ENCODE measurements around the gene M1AP.
"Not testable (repeated sequence)": the region's sequence is repeated elsewhere in the genome, so short reads cannot be mapped to it uniquely, and the experiment has no call there.

M1AP gene

DNA sequence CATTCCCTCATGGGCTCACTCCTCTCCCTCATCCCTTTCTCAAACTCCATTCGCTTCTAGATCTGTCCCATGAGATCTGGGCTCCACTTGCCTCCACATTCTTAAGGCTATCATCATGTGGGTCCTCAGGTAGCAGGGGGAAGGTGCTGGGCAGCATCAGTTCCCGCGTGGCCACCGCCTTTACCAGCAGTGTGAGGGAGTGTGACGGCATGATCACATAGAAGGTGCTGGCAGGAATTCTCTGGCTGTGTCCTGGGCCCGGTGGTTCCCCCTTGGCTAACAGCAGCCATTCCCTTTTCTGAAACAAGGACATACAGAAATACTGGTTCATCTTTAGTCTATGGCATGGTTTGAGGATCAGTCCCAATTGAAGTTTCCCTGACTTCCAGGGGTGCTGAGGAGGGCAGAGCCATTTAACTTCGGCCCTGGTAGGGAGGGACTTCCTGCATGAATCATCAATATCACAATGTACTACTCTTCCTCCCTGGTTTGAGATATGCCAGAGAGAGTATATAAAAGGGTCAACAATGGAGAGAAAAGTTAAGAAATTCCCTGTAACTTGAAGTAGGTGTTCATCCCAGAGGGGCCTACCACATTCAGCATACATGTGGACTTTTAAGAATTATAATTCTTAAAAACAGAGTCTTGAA is 85.9 kb downstream of the M1AP start:
- no peak for DNase-seq

DNA sequence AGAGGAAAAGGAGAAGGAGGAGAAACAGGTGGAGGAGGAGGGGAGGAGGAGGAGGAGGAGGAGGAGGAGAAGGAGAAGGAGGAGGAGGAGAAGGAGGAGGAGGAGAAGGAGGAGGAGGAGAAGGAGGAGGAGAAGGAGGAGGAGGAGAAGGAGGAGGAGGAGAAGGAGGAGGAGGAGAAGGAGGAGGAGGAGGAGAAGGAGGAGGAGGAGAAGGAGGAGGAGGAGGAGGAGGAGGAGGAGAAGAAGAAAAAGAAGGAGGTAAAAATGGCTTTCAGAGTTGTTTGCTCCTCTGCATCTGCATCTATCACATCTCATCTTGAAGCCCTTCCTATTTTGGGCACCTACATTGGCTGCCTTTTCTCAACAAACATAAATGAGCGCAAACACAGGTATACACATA is 87.1 kb downstream of the M1AP start:
- DNase-seq: not testable (repeated sequence)

DNA sequence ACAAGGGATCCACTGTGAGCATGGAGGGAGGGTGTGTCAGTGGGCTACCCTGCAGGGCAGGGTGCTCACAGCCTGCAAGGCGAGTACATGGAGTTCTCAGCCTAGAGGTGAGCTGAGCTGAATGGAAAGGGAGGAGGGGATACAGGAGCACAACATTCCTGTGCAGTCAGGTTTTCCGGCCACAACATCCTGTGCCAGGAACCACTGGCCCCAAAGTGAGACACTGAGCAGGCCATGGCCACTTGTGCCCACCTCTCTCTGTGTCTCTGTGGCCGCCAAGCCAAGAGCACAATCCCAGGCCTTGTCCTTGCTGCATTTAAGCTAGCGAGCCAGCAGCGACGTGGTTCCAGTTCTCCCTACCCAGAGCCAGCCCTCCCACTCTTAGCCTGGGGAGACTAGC is 87.5 kb downstream of the M1AP start:
- DNase-seq: no peak

DNA sequence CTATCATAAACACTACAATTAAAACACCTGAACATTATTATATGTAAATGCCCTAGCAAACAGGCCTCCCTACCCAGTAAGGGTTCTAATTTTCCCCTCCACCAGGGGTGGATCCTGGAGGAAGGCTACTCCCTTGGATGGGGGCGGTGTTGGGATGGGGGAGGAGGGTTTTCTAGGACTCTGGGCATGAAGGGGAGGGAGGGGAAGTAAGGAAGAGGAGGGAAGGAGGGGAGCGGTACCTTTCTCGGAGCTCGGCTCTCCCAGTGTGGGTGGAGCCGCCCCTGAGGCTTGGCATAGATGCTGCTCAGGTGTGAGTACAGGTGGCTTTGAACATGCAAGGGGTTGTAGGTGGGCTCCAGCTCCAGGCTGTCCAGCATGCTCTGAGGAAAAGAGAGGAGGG is 88.2 kb downstream of the M1AP start:
- DNase-seq: no peak

DNA sequence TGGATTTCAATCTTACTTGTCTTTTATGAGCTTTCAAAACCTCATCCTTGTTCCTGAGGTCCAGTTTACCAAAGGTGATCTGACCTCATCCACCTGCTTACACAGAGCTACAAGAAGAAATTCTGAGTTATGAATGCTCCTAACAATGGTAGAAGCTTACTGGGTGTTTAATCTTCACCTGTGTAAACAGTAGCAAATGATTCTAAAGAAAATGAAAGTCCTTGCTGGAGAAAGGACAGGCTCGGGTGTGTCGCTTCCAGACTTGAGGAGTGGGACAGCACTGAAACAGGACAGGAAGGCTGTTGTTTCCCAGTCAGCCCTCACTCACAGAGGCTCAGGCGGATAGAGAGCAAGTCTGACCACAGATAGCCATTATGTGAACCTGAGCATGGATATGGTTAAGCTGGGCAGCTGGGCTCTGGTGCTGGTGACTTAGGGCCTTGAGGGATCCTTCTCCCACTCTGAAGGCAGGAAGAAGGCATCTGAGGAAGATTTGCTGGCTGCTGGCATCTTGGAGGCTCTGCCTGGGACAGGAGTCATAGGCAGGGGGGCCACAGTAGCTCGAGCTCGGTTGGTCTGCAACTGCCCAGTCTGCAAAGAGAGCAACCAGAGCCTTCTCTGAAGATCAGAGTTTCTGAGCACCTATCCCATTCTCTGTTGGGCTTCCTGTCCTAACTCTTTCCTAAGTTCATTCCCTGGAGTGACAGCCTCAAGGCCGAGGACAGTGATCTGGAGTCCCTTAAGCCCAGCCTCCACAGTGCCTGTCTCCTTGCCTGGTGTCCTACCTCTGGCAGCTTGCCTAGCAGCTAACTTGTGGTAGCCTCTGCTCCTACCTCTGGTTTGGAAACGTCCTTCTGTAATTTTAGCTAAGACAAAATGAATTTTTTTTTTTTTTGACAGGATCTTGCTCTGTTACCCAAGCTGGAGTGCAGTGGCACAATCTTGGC is 89.6 kb downstream of the M1AP start:
- no peak for DNase-seq

DNA sequence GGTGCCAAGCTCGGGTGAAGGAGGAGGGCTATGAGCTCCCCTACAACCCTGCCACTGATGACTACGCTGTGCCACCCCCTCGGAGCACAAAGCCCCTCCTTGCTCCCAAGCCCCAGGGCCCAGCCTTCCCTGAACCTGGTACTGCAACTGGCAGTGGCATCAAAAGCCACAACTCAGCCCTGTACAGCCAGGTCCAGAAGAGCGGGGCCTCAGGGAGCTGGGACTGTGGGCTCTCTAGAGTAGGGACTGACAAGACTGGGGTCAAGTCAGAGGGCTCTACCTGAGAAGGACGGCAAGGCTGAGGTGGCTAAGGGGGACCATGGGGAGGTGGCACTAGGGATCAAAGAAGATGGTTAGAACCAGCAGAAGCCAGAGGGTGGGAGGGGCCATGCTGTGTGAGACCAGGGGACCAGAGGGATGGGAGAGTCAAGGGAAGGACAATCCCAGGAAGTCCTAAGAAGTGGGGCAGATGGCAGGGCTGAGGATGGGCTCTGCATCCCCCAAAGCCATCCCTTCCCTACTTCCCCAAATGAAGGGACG is 91.2 kb downstream of the M1AP start:
- DNase-seq: no peak

DNA sequence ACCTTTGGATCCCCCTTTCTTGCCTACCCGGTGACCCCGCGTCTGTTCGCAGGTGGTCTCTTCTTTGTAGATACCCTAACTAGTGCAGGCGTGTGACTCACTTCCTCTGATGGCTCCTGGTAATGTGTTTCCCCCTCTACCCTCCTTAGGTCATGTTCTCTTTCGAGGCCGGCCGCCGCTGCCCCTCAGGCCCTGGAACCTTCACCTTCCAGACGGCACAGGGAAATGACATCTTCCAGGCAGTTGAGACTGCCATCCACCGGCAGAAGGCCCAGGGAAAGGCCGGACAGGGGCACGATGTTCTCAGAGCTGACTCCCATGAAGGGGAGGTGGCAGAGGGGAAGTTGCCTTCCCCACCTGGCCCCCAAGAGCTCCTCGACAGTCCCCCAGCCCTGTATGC is 92.0 kb downstream of the M1AP start:
- no peak for DNase-seq

DNA sequence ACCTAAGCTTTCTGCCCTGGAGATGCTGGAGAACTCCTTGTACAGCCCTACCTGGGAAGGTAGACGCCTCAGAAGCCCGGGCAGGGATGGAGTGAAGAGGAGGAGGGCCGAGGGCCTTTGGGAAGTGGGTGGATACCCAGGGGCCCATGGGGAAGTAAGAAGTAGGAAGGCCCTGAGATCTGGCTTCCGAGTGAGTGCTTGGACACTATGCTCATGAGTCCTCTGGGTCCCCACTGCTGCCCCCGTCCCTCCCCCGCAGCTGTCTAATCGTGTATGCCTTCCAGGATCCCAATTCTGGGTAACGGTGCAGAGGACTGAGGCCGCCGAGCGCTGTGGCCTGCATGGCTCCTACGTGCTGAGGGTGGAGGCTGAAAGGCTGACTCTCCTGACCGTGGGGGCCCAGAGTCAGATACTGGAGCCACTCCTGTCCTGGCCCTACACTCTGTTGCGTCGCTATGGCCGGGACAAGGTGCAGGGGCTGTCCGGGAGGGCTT is 92.5 kb downstream of the M1AP start:
- no peak for DNase-seq

DNA sequence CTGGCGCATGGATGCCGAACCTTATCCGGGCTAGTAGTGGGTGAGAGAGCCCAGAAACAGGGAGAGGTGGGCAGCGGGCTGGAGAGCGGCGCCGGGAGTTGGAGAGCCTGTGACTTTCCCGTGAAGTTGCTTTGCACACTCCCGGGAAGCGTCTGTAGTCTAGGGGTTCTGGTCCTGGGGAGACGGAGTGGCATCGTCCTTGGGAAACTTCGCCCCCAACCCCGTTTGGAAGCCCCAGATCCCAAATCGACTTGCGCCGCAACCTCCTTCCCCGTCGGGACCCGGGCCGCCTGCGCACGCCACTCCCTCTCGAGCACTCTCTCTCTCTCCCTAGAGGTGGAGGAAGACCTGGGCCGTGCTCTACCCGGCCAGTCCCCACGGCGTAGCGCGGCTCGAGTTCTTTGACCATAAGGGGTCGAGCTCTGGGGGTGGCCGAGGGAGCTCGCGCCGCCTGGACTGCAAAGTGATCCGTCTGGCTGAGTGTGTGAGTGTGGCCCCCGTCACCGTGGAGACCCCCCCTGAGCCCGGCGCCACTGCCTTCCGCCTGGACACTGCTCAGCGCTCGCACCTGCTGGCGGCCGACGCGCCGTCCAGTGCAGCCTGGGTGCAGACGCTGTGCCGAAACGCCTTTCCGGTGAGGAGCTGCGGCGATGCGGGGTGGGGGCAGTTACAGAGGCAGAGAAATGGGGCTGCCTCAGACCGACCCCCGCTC is 93.2 kb downstream of the M1AP start:
- DNase-seq: no peak

DNA sequence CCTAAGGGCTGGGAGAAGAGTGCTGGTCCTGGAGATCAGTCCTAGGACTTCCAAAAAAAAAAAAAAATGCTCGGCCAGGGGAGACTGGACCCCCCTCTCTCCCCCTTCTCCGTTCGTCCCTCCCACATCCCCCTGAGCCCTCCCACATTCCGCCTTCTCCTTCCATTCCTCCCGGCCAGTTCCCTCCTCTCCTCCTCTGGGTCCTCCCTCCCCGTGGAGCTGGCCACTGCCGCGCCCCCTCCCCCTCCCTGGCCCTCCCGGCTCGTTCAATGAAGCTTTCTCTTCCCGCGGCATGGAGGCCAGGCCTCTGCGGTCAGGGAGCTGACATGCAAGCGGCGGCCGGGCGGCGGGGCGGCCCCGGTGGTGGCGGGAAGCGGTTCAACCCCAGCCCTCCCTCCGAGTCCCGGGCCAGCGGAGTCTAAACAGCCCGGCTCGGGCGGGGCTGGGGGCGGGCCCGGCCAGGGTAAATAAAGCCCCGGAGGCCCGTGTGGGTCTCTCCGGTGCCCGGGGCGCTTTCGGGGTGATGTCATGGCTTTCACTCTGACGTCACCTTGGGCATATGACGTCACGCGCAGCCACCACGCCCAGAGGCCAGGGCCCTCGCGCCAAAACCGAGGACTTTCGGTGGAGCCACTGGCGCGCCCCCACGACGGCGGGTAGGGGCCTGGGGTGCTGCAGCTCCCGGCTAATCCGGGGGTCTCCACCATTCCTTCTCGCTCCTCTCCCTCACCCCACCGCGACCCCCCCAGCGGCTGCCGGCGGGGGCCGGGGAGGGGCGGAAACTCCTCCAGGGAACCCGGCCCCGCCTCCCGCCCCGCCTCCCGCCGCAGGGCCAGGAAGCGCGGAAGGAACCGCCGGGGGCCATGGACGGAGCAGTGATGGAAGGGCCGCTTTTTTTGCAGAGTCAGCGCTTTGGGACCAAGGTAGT is 94.0 kb downstream of the M1AP start, which contains the start of the genes DOK1 and LOXL3:
TSS of gene DOK1 (plus strand) at position 829 of the 928 bp plus-strand sequence. CDS start at position 864, 35 bp downstream.
TSS of gene LOXL3 (minus strand) at position 51 of the 928 bp plus-strand sequence. CDS start 1,308 bp downstream, outside the sequence.
- peak; percentile 95 for DNase-seq

DNA sequence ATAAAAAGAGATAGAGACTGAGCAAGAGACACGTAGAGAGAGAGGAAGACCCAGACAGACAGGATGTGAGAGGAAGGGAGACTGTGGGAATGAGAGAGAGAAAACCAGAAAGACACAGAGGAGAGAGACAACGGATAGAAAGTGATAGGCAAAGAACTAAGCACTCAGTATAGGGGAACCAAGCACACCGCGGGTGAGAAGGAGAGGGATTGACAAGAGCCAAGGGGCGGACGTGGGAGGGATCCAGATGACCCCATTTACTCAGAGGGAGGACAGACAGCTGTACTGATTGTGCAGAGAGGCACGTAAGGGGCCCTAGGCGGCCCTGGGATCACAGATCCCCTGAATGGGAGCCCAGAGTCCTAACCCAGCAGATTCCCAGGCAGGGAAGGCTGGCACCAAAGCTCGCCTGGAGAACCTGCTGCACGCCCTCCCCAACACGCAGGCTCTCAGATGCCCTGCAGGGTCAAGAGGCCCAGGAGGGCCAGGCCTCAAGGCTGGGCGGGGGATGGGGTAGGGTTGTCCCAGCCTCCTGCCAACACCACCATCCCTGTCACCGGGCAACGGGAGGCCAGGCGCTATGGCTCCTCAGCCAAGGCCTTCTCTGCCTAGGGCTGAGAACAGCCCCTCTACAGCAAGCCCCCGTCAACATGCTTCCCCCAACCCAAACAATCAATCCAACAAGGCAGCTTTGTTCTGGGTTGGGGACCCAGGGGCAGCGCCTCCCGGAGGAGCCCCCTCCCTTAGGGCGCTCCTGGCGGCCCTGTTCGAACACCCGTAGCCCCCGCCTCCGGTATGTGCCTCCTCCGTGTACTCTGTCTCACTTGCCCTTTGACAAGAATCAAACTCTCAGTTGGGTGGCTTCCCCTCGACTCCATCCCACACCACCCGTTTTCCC is 95.0 kb downstream of the M1AP start:
- no peak for DNase-seq

DNA sequence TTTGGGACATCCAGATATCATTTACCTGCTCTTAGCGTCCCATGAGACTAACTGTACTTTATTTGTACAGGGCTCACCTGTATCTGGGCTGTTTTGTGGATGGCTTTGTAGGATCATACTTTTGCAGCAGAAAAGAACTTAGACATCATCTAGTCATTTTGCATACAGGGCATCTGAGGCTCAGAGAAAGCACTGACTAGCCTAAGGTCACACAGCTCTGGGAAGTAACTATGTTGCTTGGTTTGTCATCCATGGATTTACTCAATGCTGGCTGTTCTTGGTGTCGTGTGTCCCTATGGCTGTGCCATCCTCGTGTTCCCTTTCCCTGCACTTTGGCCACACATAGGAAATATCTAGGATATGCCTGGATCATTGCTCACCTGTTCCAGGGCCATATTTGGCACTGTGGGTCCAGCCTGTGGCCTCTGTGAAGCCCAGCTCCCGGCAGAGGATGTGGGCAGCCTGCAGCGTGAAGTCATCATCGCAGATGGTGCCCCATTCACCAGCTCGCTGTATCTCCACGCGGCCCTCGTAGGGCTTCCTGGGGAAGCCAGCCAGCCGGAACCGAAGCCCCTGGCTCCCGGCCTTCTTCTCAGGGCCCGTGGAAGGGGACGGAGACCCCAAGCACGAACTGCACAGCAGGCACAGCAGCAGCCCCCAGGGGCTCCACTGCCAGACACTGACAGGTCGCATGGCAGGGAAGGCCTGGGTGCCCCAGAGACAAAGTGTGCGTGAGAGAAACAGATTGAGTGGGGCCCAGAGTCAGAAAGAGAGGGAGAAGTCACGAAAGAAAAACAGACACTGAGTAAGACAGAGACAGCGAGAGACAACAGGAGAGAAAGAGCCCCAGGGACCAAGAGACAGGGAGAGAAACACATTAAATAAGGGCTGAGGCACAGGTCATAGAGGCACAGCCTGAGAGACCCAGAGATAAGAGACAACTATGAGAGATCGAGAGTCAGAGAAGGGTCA is 95.9 kb downstream of the M1AP start:
- DNase-seq: no peak

DNA sequence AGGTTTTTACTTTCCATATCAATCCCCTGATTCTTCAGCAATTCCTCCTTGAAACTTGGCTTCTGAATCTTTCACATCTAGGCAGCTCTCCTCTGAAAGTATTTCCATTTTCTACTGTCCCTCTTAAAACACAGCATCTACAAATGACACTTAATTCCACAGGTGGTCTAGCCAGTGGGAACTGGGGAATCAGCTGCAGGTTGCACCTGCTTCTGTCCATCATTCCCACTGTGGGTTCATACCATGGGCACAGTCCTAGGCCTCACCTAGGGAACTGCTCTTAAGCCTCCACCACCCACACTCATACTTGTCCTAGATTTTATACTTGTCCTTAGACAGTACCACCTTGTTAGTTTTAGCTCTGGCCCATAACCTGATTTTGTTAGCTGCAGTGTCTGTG is 96.6 kb downstream of the M1AP start:
- DNase-seq: no peak

DNA sequence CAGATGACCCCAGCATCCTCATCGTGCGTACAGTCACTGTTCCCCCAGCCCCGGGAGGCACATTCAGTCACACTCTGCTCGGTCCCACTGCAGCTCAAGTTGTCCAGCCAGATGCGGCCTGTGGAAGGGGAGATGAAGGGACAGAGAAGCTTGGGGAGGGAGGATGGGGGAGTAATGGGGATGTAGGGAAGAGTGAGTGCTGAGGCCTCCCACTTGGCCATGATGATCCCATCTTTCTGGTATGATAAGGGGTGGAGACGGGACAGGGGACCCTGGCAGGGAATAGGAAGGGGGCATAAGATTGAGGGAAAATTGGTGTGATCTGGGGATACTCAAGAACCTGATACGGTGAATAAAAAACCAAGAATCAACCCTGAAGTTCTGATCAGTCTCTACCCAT is 97.9 kb downstream of the M1AP start:
- no peak for DNase-seq

DNA sequence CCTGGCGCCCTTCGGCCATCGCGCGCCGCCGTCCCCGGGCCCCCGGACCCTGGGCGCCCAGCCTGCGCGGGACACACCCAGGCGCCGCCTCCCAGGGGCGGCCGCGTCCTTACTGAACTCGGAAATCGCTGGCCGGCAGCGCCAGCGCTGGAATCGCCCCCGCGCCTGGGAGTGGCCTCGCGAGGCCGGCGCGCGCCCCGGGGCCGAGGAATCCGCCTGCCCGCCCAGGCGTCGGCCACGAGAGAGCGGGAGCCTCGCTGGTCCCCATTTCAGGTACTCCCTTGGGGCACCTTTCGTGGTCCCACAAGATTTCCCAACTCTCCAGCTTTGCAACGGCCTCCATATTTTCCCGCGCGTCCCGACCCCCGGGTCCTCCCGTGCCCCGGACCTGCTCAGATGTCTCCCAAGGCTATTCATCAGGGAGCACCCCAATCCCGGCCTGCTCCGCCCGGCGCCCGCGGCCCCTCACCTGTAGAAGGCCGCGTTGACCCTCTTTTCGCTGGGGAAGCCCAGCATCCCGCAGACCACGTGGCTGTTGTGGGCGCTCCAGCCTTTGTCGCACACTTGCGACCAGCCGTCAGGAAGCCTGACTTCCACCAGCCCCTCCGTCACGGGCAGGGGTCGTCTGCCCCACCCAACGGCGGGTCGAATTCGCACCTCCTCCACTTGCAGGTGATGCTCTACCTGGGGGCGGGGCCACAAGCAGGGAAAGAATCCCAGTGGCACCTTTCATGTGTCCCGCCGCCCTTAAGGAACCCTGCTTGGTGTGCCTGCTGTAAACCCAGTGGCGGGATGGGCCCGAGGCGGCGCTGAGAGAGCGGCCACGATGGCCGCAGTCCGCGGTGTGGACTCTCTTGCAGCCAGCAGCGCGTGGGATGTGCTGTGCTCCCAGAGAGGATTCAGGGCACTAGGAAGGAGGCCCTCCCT is 99.0 kb downstream of the M1AP start:
- no peak for DNase-seq

DNA sequence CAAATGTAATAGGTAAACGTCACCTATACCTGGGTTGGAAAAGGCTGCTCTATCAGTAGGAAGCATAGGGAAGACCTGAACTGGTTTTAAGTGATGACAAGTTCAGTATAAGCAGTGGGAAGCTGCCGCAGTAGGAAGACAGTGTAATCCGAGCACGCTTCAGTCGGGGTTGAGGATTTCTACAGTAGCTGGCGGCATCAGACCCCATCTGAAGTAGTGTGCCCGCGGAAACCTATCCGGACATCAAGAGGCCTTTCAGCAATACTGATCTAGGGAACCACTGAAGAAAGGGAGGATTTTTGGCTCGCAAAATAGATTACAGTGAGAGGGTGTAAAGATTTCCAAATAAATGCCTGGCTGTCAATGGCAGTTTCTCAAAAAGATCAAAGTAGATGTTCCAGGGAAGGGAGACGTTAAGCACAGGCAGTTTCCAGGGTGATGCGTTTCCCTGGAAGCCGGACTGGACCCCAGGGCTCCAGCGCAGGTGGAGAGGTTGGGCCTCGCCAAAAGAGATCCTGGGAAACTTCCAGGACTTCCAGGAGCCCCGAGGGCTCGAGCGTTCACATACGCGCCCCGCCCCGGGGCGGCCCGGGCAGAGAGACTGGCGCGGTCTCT is 99.7 kb downstream of the M1AP start:
- no peak for DNase-seq

DNA sequence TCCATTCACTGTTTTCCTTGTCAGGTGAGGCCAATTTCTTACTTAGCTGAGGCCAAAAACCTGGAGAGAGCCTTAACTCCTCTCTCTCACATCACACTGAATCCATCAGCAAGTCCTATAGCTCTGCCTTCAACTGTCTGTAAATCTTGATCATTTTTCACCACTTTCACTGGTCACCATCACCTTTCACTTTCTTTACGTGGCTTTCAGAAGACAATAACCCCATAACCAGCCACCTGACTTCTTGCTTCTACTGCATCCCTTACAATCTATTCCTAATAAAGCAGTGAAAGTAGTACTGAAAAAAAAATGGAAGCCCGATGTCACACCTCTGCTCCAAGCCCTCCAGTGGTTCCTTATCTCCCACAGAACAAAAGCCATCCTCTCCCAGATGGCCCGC is 102.1 kb downstream of the M1AP start:
- DNase-seq: no peak

DNA sequence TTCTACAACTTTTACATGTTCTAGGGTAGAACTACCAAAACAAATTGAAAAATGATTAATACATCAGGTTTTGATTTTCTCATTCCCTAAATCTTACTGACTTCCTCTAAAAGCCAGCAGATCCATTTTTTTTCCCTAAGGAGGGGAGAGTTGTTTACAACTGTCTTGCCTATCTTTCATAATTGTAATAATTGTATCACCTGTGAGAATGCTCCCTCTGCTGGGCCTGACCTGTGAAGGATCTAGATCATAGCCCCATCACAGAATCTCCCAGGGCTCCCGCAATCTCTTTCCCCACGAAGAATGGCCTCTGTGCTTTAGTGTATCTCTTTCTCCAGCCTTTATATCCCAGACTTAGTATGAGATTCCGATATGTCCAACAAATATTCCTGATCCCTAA is 103.5 kb downstream of the M1AP start:
- no peak for DNase-seq
